SK-N-SH treated with all-trans-retinoic acid at 6 μM for 48 hours (cell line): ENCODE data around the gene RAP1GAP.

ENCODE experiments used
- ATAC-seq: fragments of 200-7000 bp; cut with Tn5 transposase; 3 replicates; pipeline ENCODE4 v1.9.1; 2020; ENCODE audit warnings: mild to moderate bottlenecking, moderate library complexity
- ARNTL ChIP-seq: fragments of 450-650 bp; formaldehyde crosslinking; IDR thresholded peaks from 2 replicates; pipeline ENCODE4 v1.5.0; 2020; ENCODE audit warnings: low read depth, mild to moderate bottlenecking, moderate library complexity, borderline replicate concordance
- CSDC2 ChIP-seq: fragments of 250-450 bp; sonication (Bioruptor Pico); IDR thresholded peaks from 2 replicates; pipeline ENCODE4 v1.5.0; 2020; ENCODE audit warnings: mild to moderate bottlenecking, moderate library complexity
- CSRNP3 ChIP-seq: fragments of 250-450 bp; sonication (Bioruptor Pico); IDR thresholded peaks from 2 replicates; pipeline ENCODE4 v1.5.1; 2021; ENCODE audit warnings: mild to moderate bottlenecking, moderate library complexity
- ESRRG ChIP-seq: fragments of 250-450 bp; sonication (Bioruptor Pico); IDR thresholded peaks from 2 replicates; pipeline ENCODE4 v1.6.1; 2021; ENCODE audit warnings: mild to moderate bottlenecking
- GLIS3 ChIP-seq: fragments of 250-450 bp; sonication (Bioruptor Pico); IDR thresholded peaks from 2 replicates; pipeline ENCODE4 v1.5.0; 2020; ENCODE audit warnings: mild to moderate bottlenecking, moderate library complexity
- OSR1 ChIP-seq: fragments of 250-450 bp; sonication (Bioruptor Pico); IDR thresholded peaks from 2 replicates; pipeline ENCODE4 v1.8.0; 2022; ENCODE audit warnings: moderate library complexity, mild to moderate bottlenecking, inconsistent platforms
- PATZ1 ChIP-seq: fragments of 250-450 bp; sonication (Bioruptor Pico); IDR thresholded peaks from 2 replicates; pipeline ENCODE4 v1.8.0; 2020; ENCODE audit warnings: mild to moderate bottlenecking, moderate library complexity, borderline replicate concordance
- RARB ChIP-seq: fragments of 250-450 bp; sonication (Bioruptor Pico); IDR thresholded peaks from 2 replicates; pipeline ENCODE4 v1.8.0; 2021; ENCODE audit warnings: mild to moderate bottlenecking, moderate library complexity
- SNAI2 ChIP-seq: fragments of 250-450 bp; sonication (Bioruptor Pico); IDR thresholded peaks from 2 replicates; pipeline ENCODE4 v1.5.0; 2020; ENCODE audit warnings: mild to moderate bottlenecking, moderate library complexity
- TCF4 ChIP-seq: fragments of 250-450 bp; sonication (Bioruptor Pico); IDR thresholded peaks from 2 replicates; pipeline ENCODE4 v1.8.0; 2021; ENCODE audit warnings: mild to moderate bottlenecking, moderate library complexity, borderline replicate concordance
- ZC3H10 ChIP-seq: fragments of 250-450 bp; sonication (Bioruptor Pico); IDR thresholded peaks from 2 replicates; pipeline ENCODE4 v1.5.1; 2021; ENCODE audit warnings: mild to moderate bottlenecking, moderate library complexity
- ZFP3 ChIP-seq: fragments of 250-450 bp; sonication (Bioruptor Pico); IDR thresholded peaks from 2 replicates; pipeline ENCODE4 v1.5.0; 2020; ENCODE audit warnings: mild to moderate bottlenecking, moderate library complexity
- ZFP30 ChIP-seq: fragments of 450-650 bp; formaldehyde crosslinking; IDR thresholded peaks from 2 replicates; pipeline ENCODE4 v1.5.0; 2022; ENCODE audit warnings: mild to moderate bottlenecking, moderate library complexity
- ZNF565 ChIP-seq: fragments of 450-650 bp; formaldehyde crosslinking; conservative IDR thresholded peaks from 2 replicates; pipeline ENCODE4 v1.5.0; 2020; ENCODE audit warnings: low read depth, mild to moderate bottlenecking, moderate library complexity
- ZNF70 ChIP-seq: fragments of 450-650 bp; formaldehyde crosslinking; IDR thresholded peaks from 2 replicates; pipeline ENCODE4 v1.5.0; 2020; ENCODE audit warnings: mild to moderate bottlenecking, moderate library complexity
- ZNF8 ChIP-seq: fragments of 450-650 bp; formaldehyde crosslinking; IDR thresholded peaks from 2 replicates; pipeline ENCODE4 v1.5.0; 2020; ENCODE audit warnings: mild to moderate bottlenecking, moderate library complexity
- TF ChIP-seq, protein P1 (sequence below): fragments of 250-450 bp; sonication (Bioruptor Pico); IDR thresholded peaks from 2 replicates; pipeline ENCODE4 v1.8.0; 2021; ENCODE audit warnings: low read depth, mild to moderate bottlenecking, moderate library complexity, borderline replicate concordance
- TF ChIP-seq, protein P2 (sequence below): fragments of 250-450 bp; sonication (Bioruptor Pico); IDR thresholded peaks from 2 replicates; pipeline ENCODE4 v1.5.0; 2020; ENCODE audit warnings: mild to moderate bottlenecking, moderate library complexity

RAP1GAP gene

DNA sequence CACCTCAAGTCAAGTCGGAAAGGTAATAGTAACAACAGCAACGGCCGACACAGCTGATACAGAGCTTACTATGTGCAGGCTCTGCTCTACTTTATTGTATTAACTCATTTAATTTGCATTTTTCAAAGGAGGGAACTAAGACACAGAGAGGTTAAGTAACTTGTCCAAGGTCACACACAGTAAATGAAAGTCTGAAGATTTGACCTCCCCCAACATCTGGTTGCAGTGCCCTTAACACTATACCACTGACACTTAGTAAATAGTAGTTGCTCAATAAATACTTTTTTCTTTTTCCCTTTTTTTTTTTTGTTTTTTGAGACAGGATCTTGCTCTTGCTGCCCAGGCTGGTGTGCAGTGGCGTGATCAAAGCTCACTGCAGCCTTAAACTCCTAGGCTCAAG, 39.2 kb downstream of the RAP1GAP start:
- ATAC-seq, result no peak
- TF ChIP-seq CSDC2 (CRISPR knock-in tag) (no peak), ESRRG (CRISPR knock-in tag) (no peak), GLIS3 (CRISPR knock-in tag) (no peak), ZFP30 (no peak), CSRNP3 (no peak), RARB (CRISPR knock-in tag) (no peak), ZC3H10 (CRISPR knock-in tag) (no peak)
- TF ChIP-seq, protein P1, sequence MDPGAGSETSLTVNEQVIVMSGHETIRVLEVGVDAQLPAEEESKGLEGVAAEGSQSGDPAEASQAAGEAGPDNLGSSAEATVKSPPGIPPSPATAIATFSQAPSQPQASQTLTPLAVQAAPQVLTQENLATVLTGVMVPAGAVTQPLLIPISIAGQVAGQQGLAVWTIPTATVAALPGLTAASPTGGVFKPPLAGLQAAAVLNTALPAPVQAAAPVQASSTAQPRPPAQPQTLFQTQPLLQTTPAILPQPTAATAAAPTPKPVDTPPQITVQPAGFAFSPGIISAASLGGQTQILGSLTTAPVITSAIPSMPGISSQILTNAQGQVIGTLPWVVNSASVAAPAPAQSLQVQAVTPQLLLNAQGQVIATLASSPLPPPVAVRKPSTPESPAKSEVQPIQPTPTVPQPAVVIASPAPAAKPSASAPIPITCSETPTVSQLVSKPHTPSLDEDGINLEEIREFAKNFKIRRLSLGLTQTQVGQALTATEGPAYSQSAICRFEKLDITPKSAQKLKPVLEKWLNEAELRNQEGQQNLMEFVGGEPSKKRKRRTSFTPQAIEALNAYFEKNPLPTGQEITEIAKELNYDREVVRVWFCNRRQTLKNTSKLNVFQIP (CRISPR knock-in tag), result no peak

DNA sequence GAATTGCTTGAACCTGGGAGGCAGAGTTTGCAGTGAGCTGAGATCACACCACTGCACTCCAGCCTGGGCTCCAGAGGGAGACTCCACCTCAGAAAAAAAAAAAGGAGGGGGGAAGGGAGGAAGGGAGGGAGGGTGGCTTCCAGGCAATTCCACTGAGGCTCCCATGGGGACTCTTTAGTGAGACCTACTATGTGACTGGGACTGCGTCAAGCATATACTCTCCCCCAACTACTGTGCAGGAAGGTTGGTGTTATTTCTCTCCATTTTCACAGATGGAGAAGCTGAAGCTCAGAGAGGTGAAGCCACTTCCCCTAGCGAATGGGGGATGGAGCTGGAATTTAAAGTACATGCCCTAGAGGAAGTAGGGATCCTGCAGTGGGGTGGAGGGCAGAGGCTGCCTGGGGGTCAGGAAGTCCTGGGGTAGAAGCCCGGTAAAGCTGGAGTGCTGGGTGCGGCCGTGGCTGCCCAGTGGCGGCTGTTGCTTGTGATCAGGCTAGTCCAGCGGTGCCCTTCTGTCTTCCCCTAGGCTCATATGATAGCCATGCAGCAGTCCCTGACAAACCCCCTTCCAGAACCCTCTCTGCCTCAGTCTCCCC, 40.3 kb downstream of the RAP1GAP start:
- TF ChIP-seq ZFP30, result no peak
- TF ChIP-seq SNAI2 (CRISPR knock-in tag), result no peak
- TF ChIP-seq ESRRG (CRISPR knock-in tag), result no peak
- TF ChIP-seq, protein P1 (CRISPR knock-in tag), result no peak
- TF ChIP-seq ZNF70 (CRISPR knock-in tag), result no peak
- no peak for TF ChIP-seq PATZ1 (CRISPR knock-in tag)
- TF ChIP-seq ZC3H10 (CRISPR knock-in tag), result no peak
- ATAC-seq, result no peak

DNA sequence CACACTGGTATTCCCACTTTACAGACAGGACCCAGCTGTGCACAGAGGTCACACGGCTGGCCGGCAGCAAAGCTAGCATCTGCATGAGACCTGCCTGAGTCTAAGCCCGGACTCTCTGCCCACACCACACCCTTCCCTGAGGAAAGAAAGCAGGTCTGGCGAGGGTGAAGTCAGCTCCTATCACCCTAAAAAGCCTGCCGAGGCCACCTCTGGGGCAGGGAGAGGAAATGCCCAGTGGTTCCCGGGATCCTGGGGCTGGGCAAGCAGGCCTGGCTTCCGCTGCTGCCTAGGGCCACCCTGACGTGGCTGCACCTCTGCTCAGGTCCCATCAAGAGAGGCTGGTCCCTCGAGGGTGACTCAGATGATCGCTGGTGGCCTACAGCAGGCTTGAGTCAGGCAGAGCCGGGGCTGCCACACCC, 42.2 kb downstream of the RAP1GAP start:
- no peak for ATAC-seq
- TF ChIP-seq CSRNP3, result no peak
- no peak for TF ChIP-seq TCF4 (CRISPR knock-in tag)
- TF ChIP-seq CSDC2 (CRISPR knock-in tag), result no peak
- no peak for TF ChIP-seq ZFP3 (CRISPR knock-in tag)
- TF ChIP-seq ZNF8, result no peak
- no peak for TF ChIP-seq ZNF70 (CRISPR knock-in tag)
- no peak for TF ChIP-seq SNAI2 (CRISPR knock-in tag)
- no peak for TF ChIP-seq ZNF565
- no peak for TF ChIP-seq OSR1 (CRISPR knock-in tag)
- TF ChIP-seq ARNTL, result no peak
- TF ChIP-seq, protein P2, sequence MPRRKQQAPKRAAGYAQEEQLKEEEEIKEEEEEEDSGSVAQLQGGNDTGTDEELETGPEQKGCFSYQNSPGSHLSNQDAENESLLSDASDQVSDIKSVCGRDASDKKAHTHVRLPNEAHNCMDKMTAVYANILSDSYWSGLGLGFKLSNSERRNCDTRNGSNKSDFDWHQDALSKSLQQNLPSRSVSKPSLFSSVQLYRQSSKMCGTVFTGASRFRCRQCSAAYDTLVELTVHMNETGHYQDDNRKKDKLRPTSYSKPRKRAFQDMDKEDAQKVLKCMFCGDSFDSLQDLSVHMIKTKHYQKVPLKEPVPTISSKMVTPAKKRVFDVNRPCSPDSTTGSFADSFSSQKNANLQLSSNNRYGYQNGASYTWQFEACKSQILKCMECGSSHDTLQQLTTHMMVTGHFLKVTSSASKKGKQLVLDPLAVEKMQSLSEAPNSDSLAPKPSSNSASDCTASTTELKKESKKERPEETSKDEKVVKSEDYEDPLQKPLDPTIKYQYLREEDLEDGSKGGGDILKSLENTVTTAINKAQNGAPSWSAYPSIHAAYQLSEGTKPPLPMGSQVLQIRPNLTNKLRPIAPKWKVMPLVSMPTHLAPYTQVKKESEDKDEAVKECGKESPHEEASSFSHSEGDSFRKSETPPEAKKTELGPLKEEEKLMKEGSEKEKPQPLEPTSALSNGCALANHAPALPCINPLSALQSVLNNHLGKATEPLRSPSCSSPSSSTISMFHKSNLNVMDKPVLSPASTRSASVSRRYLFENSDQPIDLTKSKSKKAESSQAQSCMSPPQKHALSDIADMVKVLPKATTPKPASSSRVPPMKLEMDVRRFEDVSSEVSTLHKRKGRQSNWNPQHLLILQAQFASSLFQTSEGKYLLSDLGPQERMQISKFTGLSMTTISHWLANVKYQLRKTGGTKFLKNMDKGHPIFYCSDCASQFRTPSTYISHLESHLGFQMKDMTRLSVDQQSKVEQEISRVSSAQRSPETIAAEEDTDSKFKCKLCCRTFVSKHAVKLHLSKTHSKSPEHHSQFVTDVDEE (CRISPR knock-in tag), result no peak
- TF ChIP-seq, all 23 proteins: peak for 0
